AG08395 (cell line): ENCODE results near the gene GAS7.
"Not testable (repeated sequence)": the region's sequence is repeated elsewhere in the genome, so short reads cannot be mapped to it uniquely, and the experiment has no call there.

ENCODE experiments used
- DNase-seq: peaks from one replicate; pipeline ENCODE4 v3.0.0; 2012; ENCODE audit warnings: mixed read lengths, low spot score

Gene GAS7

DNA sequence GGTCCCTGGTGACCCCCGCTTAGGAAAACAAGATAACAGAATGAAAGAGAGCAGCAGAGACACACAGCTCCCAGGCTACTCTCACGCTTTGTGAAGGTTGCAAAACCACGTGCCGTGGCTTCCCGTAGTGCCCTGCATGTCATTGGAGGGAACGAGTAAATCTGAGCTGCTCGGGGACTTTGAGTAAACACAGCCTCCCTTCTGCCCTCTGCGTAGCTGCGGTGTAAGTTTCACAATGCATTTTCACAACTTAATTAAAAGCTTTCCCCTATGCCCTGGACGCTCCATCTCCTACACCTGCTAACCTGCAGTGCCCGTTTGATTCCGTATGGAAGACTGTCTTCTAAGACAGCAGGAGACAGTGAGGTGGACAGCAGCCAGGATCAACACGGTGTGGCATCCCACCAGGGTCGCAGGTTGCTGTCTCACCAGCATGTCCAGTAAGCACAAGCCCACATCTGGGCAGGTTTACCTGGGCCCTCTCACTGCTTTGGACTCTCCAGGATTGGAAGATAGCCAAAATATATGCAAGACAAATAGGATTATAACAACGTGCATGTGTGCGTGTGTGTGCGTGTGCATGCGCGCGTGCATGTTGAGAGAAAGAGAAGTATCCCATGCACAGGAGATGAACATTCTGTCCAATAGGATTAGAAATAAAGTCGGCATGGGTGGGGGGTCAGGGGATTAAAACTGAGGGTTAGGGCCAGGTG lies 177.0 kb downstream of the GAS7 start:
- DNase-seq = no peak

- peak; percentile 24 for DNase-seq
These were observed 178.4 kb downstream of the GAS7 start for GRCh38 chr17:10019941-10020451.

DNA sequence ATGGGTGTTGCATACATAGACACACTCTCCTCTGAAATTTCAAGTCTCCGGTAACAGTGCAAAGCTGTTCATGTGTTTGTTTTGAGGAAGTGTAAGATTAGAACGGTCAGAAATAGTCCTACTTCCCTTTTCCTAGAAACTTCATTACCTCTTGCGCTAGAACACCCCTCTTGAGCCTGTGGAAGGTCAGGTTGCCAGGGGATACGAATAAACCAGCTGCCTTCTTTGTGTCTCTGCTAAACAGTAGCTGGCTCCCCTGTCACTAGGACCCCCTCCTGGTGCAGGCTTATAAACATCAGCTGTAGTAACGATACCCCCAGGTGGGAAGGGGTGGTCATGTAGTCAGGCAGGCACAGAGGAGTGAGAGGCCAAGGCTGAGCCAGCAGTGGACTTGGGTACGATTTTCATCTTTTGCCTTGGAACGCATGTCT lies 179.9 kb downstream of the GAS7 start:
- no peak for DNase-seq

- not testable (repeated sequence) for DNase-seq
These were observed 181.3 kb downstream of the GAS7 start for GRCh38 chr17:10016958-10017570.

DNA sequence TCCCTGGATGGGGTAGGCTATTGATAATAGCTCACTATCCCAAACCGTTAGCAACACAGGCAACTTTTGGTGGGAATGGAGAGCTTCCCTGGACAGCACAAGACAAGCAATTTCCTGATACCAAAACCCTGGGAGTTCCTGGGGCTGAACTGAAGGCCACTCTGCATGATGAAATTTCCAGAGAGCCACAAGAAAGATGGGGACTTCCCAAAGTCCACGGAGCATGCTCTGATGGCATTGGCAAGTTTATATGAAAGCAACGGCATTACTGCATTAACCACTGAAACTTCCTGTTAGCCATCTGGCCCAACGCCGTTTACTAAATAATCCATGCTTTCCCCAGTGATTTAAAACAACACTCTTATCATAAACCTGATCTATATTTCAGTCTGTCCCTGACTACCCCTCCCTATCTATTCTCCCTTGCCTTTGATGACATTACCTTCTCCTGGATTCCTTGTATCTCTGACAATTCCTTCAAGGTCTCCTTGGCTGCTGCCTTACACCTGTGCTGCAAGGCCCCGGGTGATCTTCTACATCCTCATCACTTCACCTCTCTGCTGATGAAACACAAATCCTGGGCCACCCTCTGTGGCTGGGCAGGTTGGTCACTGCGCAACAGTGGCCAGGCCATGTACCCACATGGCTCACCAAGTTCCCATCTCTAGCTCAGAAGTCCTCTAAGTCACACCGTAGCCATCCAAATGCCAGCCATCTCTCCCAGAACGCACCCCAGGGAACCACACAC lies 184.9 kb downstream of the GAS7 start:
- no peak for DNase-seq

GRCh38 chr17:10010752-10011151 lies 187.7 kb downstream of the GAS7 start:
- DNase-seq = no peak

DNA sequence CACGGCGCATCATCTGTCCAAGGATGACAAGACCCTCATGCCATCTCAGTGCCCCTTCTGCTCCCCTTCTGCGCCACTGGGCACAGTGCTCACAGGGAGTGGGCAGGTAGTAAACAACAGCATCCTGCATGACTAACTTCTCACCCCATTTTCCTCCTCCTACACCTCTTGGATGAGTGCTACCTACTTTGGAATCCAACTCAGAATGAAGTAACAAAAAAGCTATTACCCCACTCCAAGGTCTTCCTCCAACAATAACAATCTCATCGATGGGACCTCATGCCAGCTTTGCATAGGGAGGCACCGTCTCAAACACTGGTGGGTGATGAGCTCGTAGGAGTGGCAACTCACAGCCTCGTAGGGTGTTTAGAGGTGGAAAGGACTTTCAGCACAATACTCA lies 194.7 kb downstream of the GAS7 start:
- no peak for DNase-seq

DNA sequence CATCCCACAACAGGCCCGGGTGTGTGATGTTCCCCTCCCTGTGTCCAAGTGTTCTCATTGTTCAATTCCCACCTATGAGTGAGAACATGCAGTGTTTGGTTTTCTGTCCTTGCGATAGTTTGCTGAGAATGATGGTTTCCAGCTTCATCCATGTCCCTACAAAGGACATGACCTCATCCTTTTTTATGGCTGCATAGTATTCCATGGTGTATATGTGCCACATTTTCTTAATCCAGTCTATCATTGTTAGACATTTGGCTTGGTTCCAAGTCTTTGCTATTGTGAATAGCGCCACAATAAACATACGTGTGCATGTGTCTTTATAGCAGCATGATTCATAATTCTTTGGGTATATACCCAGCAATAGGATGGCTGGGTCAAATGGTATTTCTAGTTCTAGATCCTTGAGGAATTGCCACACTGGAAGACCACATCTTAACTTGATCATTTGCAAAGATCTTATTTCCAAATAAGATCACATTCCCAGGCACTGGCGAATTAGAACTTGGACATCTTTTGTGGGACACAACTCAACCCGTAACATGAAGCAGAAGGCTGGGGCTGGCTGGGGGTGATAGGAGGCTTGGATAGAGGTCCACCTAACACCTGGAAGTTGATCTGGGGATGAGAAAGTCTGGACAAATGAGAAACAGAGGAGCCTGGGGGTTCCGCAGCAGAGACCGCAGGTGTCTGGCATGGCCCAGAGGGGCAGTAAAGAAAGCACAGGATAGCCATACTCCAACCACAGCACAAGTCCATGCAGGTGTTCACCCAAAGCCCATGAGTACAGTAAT lies 195.6 kb downstream of the GAS7 start:
- DNase-seq = not testable (repeated sequence)

DNA sequence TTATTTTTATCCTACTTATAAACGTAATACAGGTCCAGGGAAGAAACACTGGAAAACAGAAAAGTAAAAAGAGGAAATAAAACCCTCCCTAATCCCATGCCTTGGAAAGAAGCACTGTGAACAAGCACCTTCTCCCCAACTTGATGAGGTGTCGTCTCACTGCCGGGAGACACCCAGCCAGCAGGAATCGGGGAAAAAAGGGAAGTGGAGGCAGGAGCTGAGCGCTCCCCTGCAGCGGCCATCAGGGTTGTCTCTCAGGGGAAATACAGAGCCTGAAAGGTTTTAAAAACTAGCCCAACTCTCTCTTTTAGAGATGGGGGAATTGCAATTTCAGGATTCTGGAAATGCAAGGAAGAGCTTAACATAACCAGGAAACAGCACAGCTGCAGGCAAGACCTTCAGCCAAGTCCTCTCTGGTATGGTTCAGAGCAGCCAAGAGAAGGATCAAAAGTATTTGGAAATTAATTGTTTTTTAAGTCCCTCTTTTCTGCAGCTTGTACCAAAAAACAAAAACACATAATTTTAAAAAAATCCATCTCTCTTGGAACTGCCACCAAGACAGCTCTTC lies 197.0 kb downstream of the GAS7 start:
- no peak for DNase-seq

DNA sequence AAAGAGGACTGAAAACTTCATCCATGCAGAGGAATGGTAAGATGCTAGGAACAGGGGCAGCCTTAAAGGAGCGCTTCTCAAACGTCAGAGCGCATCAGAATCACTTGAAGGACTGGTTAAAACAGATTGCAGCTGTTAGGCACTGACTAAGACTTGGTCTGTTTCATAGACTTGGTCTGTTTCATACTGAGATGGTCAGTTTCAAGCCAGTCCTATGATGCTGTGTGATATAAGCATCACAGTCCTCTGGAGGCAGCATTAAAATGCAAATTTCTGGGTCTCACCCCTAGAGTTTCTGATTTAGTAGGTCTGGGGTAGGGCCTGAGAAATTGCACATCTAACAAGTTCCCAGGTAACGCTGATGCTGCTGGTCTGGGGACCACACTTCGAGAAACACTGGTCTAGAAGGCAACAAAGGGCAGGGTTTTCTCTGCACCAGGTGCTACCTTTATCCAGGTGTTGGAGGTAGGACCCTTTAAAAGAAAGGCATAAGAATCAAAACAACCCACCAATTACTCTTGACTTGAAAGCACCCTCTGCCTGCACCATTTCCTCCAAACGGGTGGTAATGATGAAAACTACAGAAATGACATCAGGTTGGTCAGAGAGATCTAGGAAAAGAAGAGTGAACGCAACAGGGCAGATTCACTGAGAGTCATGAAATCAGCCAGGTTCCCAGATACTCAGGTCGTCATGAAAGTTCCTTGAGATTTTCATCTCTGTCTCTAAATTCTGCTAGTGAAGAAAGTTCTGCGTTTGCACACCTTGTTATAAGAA lies 198.3 kb downstream of the GAS7 start:
- DNase-seq = no peak

GRCh38 chr17:9998060-9998459 lies 200.3 kb downstream of the GAS7 start:
- DNase-seq = no peak

GRCh38 chr17:9994761-9995160 lies 203.6 kb downstream of the GAS7 start:
- DNase-seq = no peak

GRCh38 chr17:9991796-9992195 lies 206.6 kb downstream of the GAS7 start:
- no peak for DNase-seq

GRCh38 chr17:9991351-9991750 lies 207.1 kb downstream of the GAS7 start:
- DNase-seq = no peak

GRCh38 chr17:9987779-9988585 lies 210.4 kb downstream of the GAS7 start:
- DNase-seq = peak; percentile 62

GRCh38 chr17:9986754-9987382 lies 211.5 kb downstream of the GAS7 start:
- no peak for DNase-seq

DNA sequence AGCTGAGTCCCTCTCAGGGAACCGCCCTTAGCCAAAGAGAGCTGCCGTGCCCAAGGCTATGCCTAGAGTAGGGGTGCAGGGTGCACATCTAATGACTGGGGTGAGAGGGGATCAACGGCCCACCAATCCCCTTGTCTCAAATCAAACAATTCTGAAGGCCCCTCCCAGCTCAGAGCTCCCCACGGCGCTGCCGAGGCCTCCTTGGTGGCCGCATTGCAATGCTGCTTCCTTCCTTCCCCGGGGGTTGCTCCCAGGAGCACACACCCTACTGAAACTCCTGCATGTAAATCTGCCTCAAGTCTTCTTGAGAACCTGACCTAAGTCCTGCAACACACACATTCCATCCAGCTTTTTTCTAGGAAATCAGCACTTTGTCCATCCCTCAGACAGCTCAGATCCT lies 212.8 kb downstream of the GAS7 start:
- DNase-seq = no peak

- DNase-seq = no peak
These were observed 213.6 kb downstream of the GAS7 start for GRCh38 chr17:9984768-9985167.

- no peak for DNase-seq
These were observed 216.2 kb downstream of the GAS7 start for GRCh38 chr17:9982159-9982558.
